ENCODE measurements around the gene TXLNA.
A peak's percentile ranks its signal among the peaks of the same experiment; 100 is the strongest.

Gene TXLNA

GRCh38 chr1:32224285-32224684 lies 44.8 kb downstream of the TXLNA start:
- Histone ChIP-seq H3K9me3 (ENCODE audit: control insufficient read depth in 2 of 2, low read length in 2 of 2) (no peaks in the 10 kb centered on the region), H3K4me3 (ENCODE audit: low read length in 2 of 2) (no peak overlapping the region), H3K27ac (ENCODE audit: low read depth in 2 of 2, low read length in 2 of 2) (no peak overlapping the region), H3K27me3 (ENCODE audit: control insufficient read depth in 2 of 2, insufficient read depth in 2 of 2, low read length in 2 of 2) (no peaks in the 10 kb centered on the region), H3K9ac (ENCODE audit: low read depth in 1 of 2, low read length in 2 of 2) (no peak overlapping the region), H3K4me1 (ENCODE audit: control insufficient read depth in 2 of 2, insufficient read depth in 2 of 2, low read length in 2 of 2) (peaks cover 18% of the 10 kb centered on the region in 2 donors), H3K36me3 (ENCODE audit: control insufficient read depth in 2 of 2, insufficient read depth in 2 of 2, low read length in 2 of 2) (peaks cover 34 to 41% of the 10 kb centered on the region in 2 donors)

- no peak overlapping the region for H3K27ac ChIP-seq (ENCODE audit: low read depth in 2 of 2, low read length in 2 of 2)
- H3K36me3 ChIP-seq (ENCODE audit: control insufficient read depth in 2 of 2, insufficient read depth in 2 of 2, low read length in 2 of 2), result peaks cover 50 to 61% of the 10 kb centered on the region in 2 donors
- H3K9me3 ChIP-seq (ENCODE audit: control insufficient read depth in 2 of 2, low read length in 2 of 2), result no peaks in the 10 kb centered on the region
- H3K4me1 ChIP-seq (ENCODE audit: control insufficient read depth in 2 of 2, insufficient read depth in 2 of 2, low read length in 2 of 2), result peaks cover 0 to 2% of the 10 kb centered on the region in 2 donors
- H3K27me3 ChIP-seq (ENCODE audit: control insufficient read depth in 2 of 2, insufficient read depth in 2 of 2, low read length in 2 of 2), result no peaks in the 10 kb centered on the region
- H3K4me3 ChIP-seq (ENCODE audit: low read length in 2 of 2), result no peak overlapping the region
- H3K9ac ChIP-seq (ENCODE audit: low read depth in 1 of 2, low read length in 2 of 2), result no peak overlapping the region
These were observed 49.3 kb downstream of the TXLNA start for GRCh38 chr1:32228771-32229170.

- Histone ChIP-seq H3K4me1 (ENCODE audit: control insufficient read depth in 2 of 2, insufficient read depth in 2 of 2, low read length in 2 of 2) (no peaks in the 10 kb centered on the region), H3K9me3 (ENCODE audit: control insufficient read depth in 2 of 2, low read length in 2 of 2) (no peaks in the 10 kb centered on the region), H3K9ac (ENCODE audit: low read depth in 1 of 2, low read length in 2 of 2) (no peak overlapping the region), H3K27me3 (ENCODE audit: control insufficient read depth in 2 of 2, insufficient read depth in 2 of 2, low read length in 2 of 2) (no peaks in the 10 kb centered on the region), H3K36me3 (ENCODE audit: control insufficient read depth in 2 of 2, insufficient read depth in 2 of 2, low read length in 2 of 2) (peaks cover 36 to 45% of the 10 kb centered on the region in 2 donors), H3K4me3 (ENCODE audit: low read length in 2 of 2) (no peak overlapping the region), H3K27ac (ENCODE audit: low read depth in 2 of 2, low read length in 2 of 2) (no peak overlapping the region)
These were observed 52.5 kb downstream of the TXLNA start for GRCh38 chr1:32231843-32232432.

GRCh38 chr1:32232558-32233304 lies 53.3 kb downstream of the TXLNA start:
- Histone ChIP-seq H3K4me3 (ENCODE audit: low read length in 2 of 2) (no peak overlapping the region), H3K9ac (ENCODE audit: low read depth in 1 of 2, low read length in 2 of 2) (no peak overlapping the region), H3K9me3 (ENCODE audit: control insufficient read depth in 2 of 2, low read length in 2 of 2) (no peaks in the 10 kb centered on the region), H3K27ac (ENCODE audit: low read depth in 2 of 2, low read length in 2 of 2) (no peak overlapping the region), H3K27me3 (ENCODE audit: control insufficient read depth in 2 of 2, insufficient read depth in 2 of 2, low read length in 2 of 2) (no peaks in the 10 kb centered on the region), H3K36me3 (ENCODE audit: control insufficient read depth in 2 of 2, insufficient read depth in 2 of 2, low read length in 2 of 2) (peaks cover 30 to 39% of the 10 kb centered on the region in 2 donors), H3K4me1 (ENCODE audit: control insufficient read depth in 2 of 2, insufficient read depth in 2 of 2, low read length in 2 of 2) (no peaks in the 10 kb centered on the region)

GRCh38 chr1:32234792-32235191 lies 55.3 kb downstream of the TXLNA start:
- H3K4me1 ChIP-seq (ENCODE audit: control insufficient read depth in 2 of 2, insufficient read depth in 2 of 2, low read length in 2 of 2), result peaks cover 0 to under 1% of the 10 kb centered on the region in 2 donors
- H3K9me3 ChIP-seq (ENCODE audit: control insufficient read depth in 2 of 2, low read length in 2 of 2), result no peaks in the 10 kb centered on the region
- H3K27me3 ChIP-seq (ENCODE audit: control insufficient read depth in 2 of 2, insufficient read depth in 2 of 2, low read length in 2 of 2), result no peaks in the 10 kb centered on the region
- no peak overlapping the region for H3K9ac ChIP-seq (ENCODE audit: low read depth in 1 of 2, low read length in 2 of 2)
- no peak overlapping the region for H3K27ac ChIP-seq (ENCODE audit: low read depth in 2 of 2, low read length in 2 of 2)
- no peak overlapping the region for H3K4me3 ChIP-seq (ENCODE audit: low read length in 2 of 2)
- H3K36me3 ChIP-seq (ENCODE audit: control insufficient read depth in 2 of 2, insufficient read depth in 2 of 2, low read length in 2 of 2), result peaks cover 16 to 22% of the 10 kb centered on the region in 2 donors

GRCh38 chr1:32239337-32239736 lies 59.9 kb downstream of the TXLNA start:
- Histone ChIP-seq H3K27ac (ENCODE audit: low read depth in 2 of 2, low read length in 2 of 2) (peak overlapping the region in 1 of 2 donors; percentile 76), H3K9me3 (ENCODE audit: control insufficient read depth in 2 of 2, low read length in 2 of 2) (no peaks in the 10 kb centered on the region), H3K9ac (ENCODE audit: low read depth in 1 of 2, low read length in 2 of 2) (no peak overlapping the region), H3K4me3 (ENCODE audit: low read length in 2 of 2) (no peak overlapping the region), H3K27me3 (ENCODE audit: control insufficient read depth in 2 of 2, insufficient read depth in 2 of 2, low read length in 2 of 2) (no peaks in the 10 kb centered on the region), H3K4me1 (ENCODE audit: control insufficient read depth in 2 of 2, insufficient read depth in 2 of 2, low read length in 2 of 2) (peaks cover 3 to 13% of the 10 kb centered on the region in 2 donors), H3K36me3 (ENCODE audit: control insufficient read depth in 2 of 2, insufficient read depth in 2 of 2, low read length in 2 of 2) (no peaks in the 10 kb centered on the region)

GRCh38 chr1:32239790-32240139 lies 60.3 kb downstream of the TXLNA start:
- peak overlapping the region; percentile 72 for H3K9ac ChIP-seq (ENCODE audit: low read depth in 1 of 2, low read length in 2 of 2)
- H3K4me1 ChIP-seq (ENCODE audit: control insufficient read depth in 2 of 2, insufficient read depth in 2 of 2, low read length in 2 of 2), result peaks cover 3 to 13% of the 10 kb centered on the region in 2 donors
- H3K27me3 ChIP-seq (ENCODE audit: control insufficient read depth in 2 of 2, insufficient read depth in 2 of 2, low read length in 2 of 2), result no peaks in the 10 kb centered on the region
- H3K4me3 ChIP-seq (ENCODE audit: low read length in 2 of 2), result peak overlapping the region; percentile 83 to 86
- no peaks in the 10 kb centered on the region for H3K36me3 ChIP-seq (ENCODE audit: control insufficient read depth in 2 of 2, insufficient read depth in 2 of 2, low read length in 2 of 2)
- H3K9me3 ChIP-seq (ENCODE audit: control insufficient read depth in 2 of 2, low read length in 2 of 2), result no peaks in the 10 kb centered on the region
- peak overlapping the region; percentile 75 to 76 for H3K27ac ChIP-seq (ENCODE audit: low read depth in 2 of 2, low read length in 2 of 2)

GRCh38 chr1:32240140-32240951 lies 60.9 kb downstream of the TXLNA start:
- no peaks in the 10 kb centered on the region for H3K9me3 ChIP-seq (ENCODE audit: control insufficient read depth in 2 of 2, low read length in 2 of 2)
- H3K4me3 ChIP-seq (ENCODE audit: low read length in 2 of 2), result peak overlapping the region; percentile 83 to 86

GRCh38 chr1:32241001-32241763 lies 61.7 kb downstream of the TXLNA start:
- Histone ChIP-seq H3K4me1 (ENCODE audit: control insufficient read depth in 2 of 2, insufficient read depth in 2 of 2, low read length in 2 of 2) (peaks cover 3 to 13% of the 10 kb centered on the region in 2 donors), H3K9ac (ENCODE audit: low read depth in 1 of 2, low read length in 2 of 2) (peak overlapping the region; percentile 72), H3K9me3 (ENCODE audit: control insufficient read depth in 2 of 2, low read length in 2 of 2) (no peaks in the 10 kb centered on the region), H3K27me3 (ENCODE audit: control insufficient read depth in 2 of 2, insufficient read depth in 2 of 2, low read length in 2 of 2) (no peaks in the 10 kb centered on the region), H3K36me3 (ENCODE audit: control insufficient read depth in 2 of 2, insufficient read depth in 2 of 2, low read length in 2 of 2) (no peaks in the 10 kb centered on the region), H3K27ac (ENCODE audit: low read depth in 2 of 2, low read length in 2 of 2) (peak overlapping the region; percentile 75 to 76), H3K4me3 (ENCODE audit: low read length in 2 of 2) (peak overlapping the region; percentile 83 to 86)

More at GRCh38 chr1:32240140-32240951, 60.9 kb downstream of the TXLNA start:
- H3K4me1 ChIP-seq (ENCODE audit: control insufficient read depth in 2 of 2, insufficient read depth in 2 of 2, low read length in 2 of 2), result peaks cover 3 to 13% of the 10 kb centered on the region in 2 donors
- peak overlapping the region; percentile 72 for H3K9ac ChIP-seq (ENCODE audit: low read depth in 1 of 2, low read length in 2 of 2)
- peak overlapping the region; percentile 75 to 76 for H3K27ac ChIP-seq (ENCODE audit: low read depth in 2 of 2, low read length in 2 of 2)
- H3K27me3 ChIP-seq (ENCODE audit: control insufficient read depth in 2 of 2, insufficient read depth in 2 of 2, low read length in 2 of 2), result no peaks in the 10 kb centered on the region
- no peaks in the 10 kb centered on the region for H3K36me3 ChIP-seq (ENCODE audit: control insufficient read depth in 2 of 2, insufficient read depth in 2 of 2, low read length in 2 of 2)
